Measurements from ENCODE around the gene CD47. TPM values are rescaled to one million over a fixed set of nuclear protein-coding genes. Genes with fewer than 3 reads are reported as not detected.

The CD47 gene
- total and polyA plus RNA-seq, 12 donors = 17.9 to 76.3 (median 47.6) TPM

GRCh38 chr3:108085810-108086350, 5.0 kb downstream of the CD47 start:
- H3K9me3 ChIP-seq = no peaks in the 10 kb centered on the region
- WGBS, 2 donors = 93 to 95% methylated on average over 2 of the region's 2 CpGs
- H3K4me3 ChIP-seq = no peak overlapping the region
- no peak overlapping the region for H3K27ac ChIP-seq
- DNase-seq = no peak
- H3K27me3 ChIP-seq = no peaks in the 10 kb centered on the region
- H3K36me3 ChIP-seq = peaks cover 0 to 8% (median 0%) of the 10 kb centered on the region in 9 donors
- ATAC-seq = no peak
- intact Hi-C loops (cut with DNase I) = loop anchor here in 1 of 10 donors (10.0 kb wide), 1 partner anchor 131 kb away; no protein-coding TSS in a partner anchor
- peaks cover 0 to 85% (median 49%) of the 10 kb centered on the region in 9 donors for H3K4me1 ChIP-seq
- no peak for TF ChIP-seq CTCF (IDR thresholded peaks at IDR 0.05)

- no peaks in the 10 kb centered on the region for H3K9me3 ChIP-seq
- peaks cover 0 to 87% (median 49%) of the 10 kb centered on the region in 9 donors for H3K4me1 ChIP-seq
Observed at GRCh38 chr3:108085370-108085769, 5.5 kb downstream of the CD47 start.

GRCh38 chr3:108079877-108080276, 11.0 kb downstream of the CD47 start:
- Histone ChIP-seq H3K36me3 (peaks cover 0 to 45% (median 5%) of the 10 kb centered on the region in 9 donors), H3K4me1 (peaks cover 0 to 73% (median 17%) of the 10 kb centered on the region in 9 donors), H3K27ac (no peak overlapping the region), H3K27me3 (no peaks in the 10 kb centered on the region), H3K9me3 (no peaks in the 10 kb centered on the region), H3K4me3 (no peak overlapping the region)
- intact Hi-C loops (cut with DNase I) = loop anchor here in 1 of 10 donors (10.0 kb wide), 1 partner anchor 125 kb away; no protein-coding TSS in a partner anchor
- WGBS, 2 donors = 86 to 92% methylated on average over 5 of the region's 5 CpGs
- no peak for TF ChIP-seq CTCF (IDR thresholded peaks at IDR 0.05)
- ATAC-seq (no peak), DNase-seq (no peak)

More at GRCh38 chr3:108085370-108085769, 5.5 kb downstream of the CD47 start:
- Histone ChIP-seq H3K36me3 (peaks cover 0 to 8% (median 0%) of the 10 kb centered on the region in 9 donors), H3K4me3 (no peak overlapping the region), H3K27ac (no peak overlapping the region), H3K27me3 (no peaks in the 10 kb centered on the region)
- TF ChIP-seq CTCF (IDR thresholded peaks at IDR 0.05) = no peak
- no peak for ATAC-seq
- intact Hi-C loops (cut with DNase I) = loop anchor here in 1 of 10 donors (10.0 kb wide), 1 partner anchor 131 kb away; no protein-coding TSS in a partner anchor
- no peak for DNase-seq

GRCh38 chr3:108079043-108079442, 11.8 kb downstream of the CD47 start:
- H3K4me1 ChIP-seq = peaks cover 0 to 65% (median 14%) of the 10 kb centered on the region in 9 donors
- WGBS, 2 donors = 96 to 100% methylated on average over 1 of the region's 1 CpG
- no peaks in the 10 kb centered on the region for H3K9me3 ChIP-seq
- peaks cover 0 to 46% (median 5%) of the 10 kb centered on the region in 9 donors for H3K36me3 ChIP-seq
- H3K4me3 ChIP-seq = no peak overlapping the region
- H3K27me3 ChIP-seq = no peaks in the 10 kb centered on the region
- DNase-seq (no peak), ATAC-seq (no peak)
- no peak overlapping the region for H3K27ac ChIP-seq
- TF ChIP-seq CTCF (IDR thresholded peaks at IDR 0.05) = no peak
- intact Hi-C loops (cut with DNase I) = no loop called here
